KOPT-K1 (cell line): Measurements from ENCODE around the gene DBET.
"Not testable (repeated sequence)": the region's sequence is repeated elsewhere in the genome, so short reads cannot be mapped to it uniquely, and the experiment has no call there.

Experiments
- H3K27ac ChIP-seq: fragments of 200-600 bp; sonication (generic); 2 replicates; pipeline ENCODE4 v1.5.1; 2016; ENCODE audit warnings: antibody characterized with exemption, mild to moderate bottlenecking, low read depth, low read length; ENCODE audit not compliant: poor library complexity, severe bottlenecking
- H3K36me3 ChIP-seq: fragments of 200-600 bp; sonication (generic); 2 replicates; pipeline ENCODE4 v1.5.1; 2017; ENCODE audit warnings: antibody characterized with exemption, mild to moderate bottlenecking, low read length, moderate library complexity; ENCODE audit not compliant: insufficient read depth
- H3K9me3 ChIP-seq: fragments of 200-600 bp; sonication (generic); 2 replicates; pipeline ENCODE4 v1.5.1; 2017; ENCODE audit warnings: antibody characterized with exemption, low read length, mild to moderate bottlenecking; ENCODE audit not compliant: insufficient read depth, poor library complexity, severe bottlenecking

The DBET gene

GRCh38 chr4:190027156-190027555 lies 37.1 kb upstream of the DBET start, which contains the start of gene FRG2:
Gene FRG2 (minus strand): TSS chr4:190027256. CDS start chr4:190027204, 52 bp downstream.
- not testable (repeated sequence) for H3K36me3 ChIP-seq, H3K27ac ChIP-seq, H3K9me3 ChIP-seq

- H3K9me3 ChIP-seq, H3K36me3 ChIP-seq, H3K27ac ChIP-seq: not testable (repeated sequence)
Observed at GRCh38 chr4:190031264-190031663, 33.0 kb upstream of the DBET start.

- H3K36me3 ChIP-seq, H3K9me3 ChIP-seq, H3K27ac ChIP-seq: not testable (repeated sequence)
Observed at GRCh38 chr4:190037704-190038388, 26.5 kb upstream of the DBET start.

GRCh38 chr4:190040873-190041272 lies 23.4 kb upstream of the DBET start:
- not testable (repeated sequence) for H3K27ac ChIP-seq, H3K9me3 ChIP-seq, H3K36me3 ChIP-seq

GRCh38 chr4:190047627-190048026 lies 16.7 kb upstream of the DBET start:
- H3K9me3 ChIP-seq, H3K36me3 ChIP-seq, H3K27ac ChIP-seq: not testable (repeated sequence)

GRCh38 chr4:190049378-190050239 lies 14.7 kb upstream of the DBET start:
- not testable (repeated sequence) for H3K27ac ChIP-seq, H3K36me3 ChIP-seq, H3K9me3 ChIP-seq

GRCh38 chr4:190058997-190059396 lies 5.3 kb upstream of the DBET start:
- not testable (repeated sequence) for H3K9me3 ChIP-seq, H3K36me3 ChIP-seq, H3K27ac ChIP-seq

- not testable (repeated sequence) for H3K9me3 ChIP-seq, H3K36me3 ChIP-seq, H3K27ac ChIP-seq
Observed at GRCh38 chr4:190064805-190065204, 503 bp downstream of the DBET start.

- H3K36me3 ChIP-seq, H3K9me3 ChIP-seq, H3K27ac ChIP-seq: not testable (repeated sequence)
Observed at GRCh38 chr4:190068351-190068750, 4.0 kb downstream of the DBET start.

GRCh38 chr4:190093052-190093451 lies 28.8 kb downstream of the DBET start:
- not testable (repeated sequence) for H3K27ac ChIP-seq, H3K9me3 ChIP-seq, H3K36me3 ChIP-seq

- not testable (repeated sequence) for H3K36me3 ChIP-seq
Observed at GRCh38 chr4:190094031-190094430, 29.7 kb downstream of the DBET start.

GRCh38 chr4:190095335-190095734 lies 31.0 kb downstream of the DBET start:
- not testable (repeated sequence) for H3K9me3 ChIP-seq, H3K27ac ChIP-seq, H3K36me3 ChIP-seq

More at GRCh38 chr4:190094031-190094430, 29.7 kb downstream of the DBET start:
- not testable (repeated sequence) for H3K9me3 ChIP-seq, H3K27ac ChIP-seq

GRCh38 chr4:190099605-190100004 lies 35.3 kb downstream of the DBET start:
- not testable (repeated sequence) for H3K9me3 ChIP-seq, H3K27ac ChIP-seq, H3K36me3 ChIP-seq

- H3K27ac ChIP-seq, H3K36me3 ChIP-seq, H3K9me3 ChIP-seq: not testable (repeated sequence)
Observed at GRCh38 chr4:190101525-190101924, 37.2 kb downstream of the DBET start.

- not testable (repeated sequence) for H3K27ac ChIP-seq, H3K36me3 ChIP-seq, H3K9me3 ChIP-seq
Observed at GRCh38 chr4:190106191-190106590, 41.9 kb downstream of the DBET start.
